ENCODE measurements around the gene KIR2DL4. TPM values are rescaled to one million over a fixed set of nuclear protein-coding genes. Genes with fewer than 3 reads are reported as not detected.
"Not testable (repeated sequence)": the region's sequence is repeated elsewhere in the genome, so short reads cannot be mapped to it uniquely, and the experiment has no call there.

Gene KIR2DL4
- total RNA-seq, 1 donor from 2014 or later = not detected

DNA sequence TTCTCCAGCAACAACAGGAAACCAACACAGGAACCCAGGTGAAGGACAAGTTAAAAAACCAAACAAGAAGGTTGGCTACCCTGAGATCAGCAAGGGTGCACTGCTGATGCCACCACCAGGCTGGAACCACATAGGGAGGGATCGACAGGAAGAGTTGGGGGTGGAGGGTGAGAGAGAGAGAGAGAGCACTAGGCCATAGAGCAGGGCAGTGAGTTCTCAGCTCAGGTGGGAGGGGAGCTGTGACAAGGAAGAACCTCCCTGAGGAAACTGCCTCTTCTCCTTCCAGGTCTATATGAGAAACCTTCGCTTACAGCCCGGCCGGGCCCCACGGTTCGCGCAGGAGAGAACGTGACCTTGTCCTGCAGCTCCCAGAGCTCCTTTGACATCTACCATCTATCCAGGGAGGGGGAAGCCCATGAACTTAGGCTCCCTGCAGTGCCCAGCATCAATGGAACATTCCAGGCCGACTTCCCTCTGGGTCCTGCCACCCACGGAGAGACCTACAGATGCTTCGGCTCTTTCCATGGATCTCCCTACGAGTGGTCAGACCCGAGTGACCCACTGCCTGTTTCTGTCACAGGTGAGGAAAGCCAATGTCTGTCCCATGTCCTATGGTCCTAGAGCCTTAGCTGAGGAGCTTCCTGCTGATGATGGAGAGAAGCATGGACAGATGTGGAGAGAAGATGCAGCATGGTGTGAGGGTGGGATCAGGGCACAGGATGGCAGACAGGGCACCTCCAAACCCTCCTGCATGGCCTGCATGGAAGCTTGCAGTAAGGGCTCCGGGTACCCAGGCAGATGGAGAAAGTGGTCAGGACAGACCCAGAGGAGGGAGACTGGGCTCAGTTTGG, 2.5 kb downstream of the KIR2DL4 start:
- Mint-ChIP-seq H3K4me3 (ENCODE audit: unreplicated experiment) (no peak overlapping the region), H3K27ac (ENCODE audit: unreplicated experiment) (no peak overlapping the region), H3K36me3 (ENCODE audit: low read depth, unreplicated experiment) (no peaks in the 10 kb centered on the region), H3K27me3 (ENCODE audit: low read depth, unreplicated experiment) (no peaks in the 10 kb centered on the region), H3K4me1 (ENCODE audit: low read depth, unreplicated experiment) (no peaks in the 10 kb centered on the region), H3K9me3 (ENCODE audit: unreplicated experiment) (peaks cover 13% of the 10 kb centered on the region)
- Histone ChIP-seq H4K20me1 (ENCODE audit: insufficient read depth, low read length) (no peaks in the 10 kb centered on the region), H3K4me3 (ENCODE audit: insufficient read depth, low read depth, low read length) (no peak overlapping the region), H3K27me3 (ENCODE audit: insufficient read depth, low read length) (no peaks in the 10 kb centered on the region), H3K4me1 (ENCODE audit: insufficient read depth, low read length) (no peaks in the 10 kb centered on the region), H2AFZ (ENCODE audit: low read depth, low read length) (no peak overlapping the region), H3K36me3 (ENCODE audit: insufficient read depth, low read length) (no peaks in the 10 kb centered on the region), H3K79me2 (ENCODE audit: insufficient read depth, low read length) (no peaks in the 10 kb centered on the region), H3K4me2 (ENCODE audit: low read length) (no peak overlapping the region), H3K9me3 (ENCODE audit: insufficient read depth, low read depth, low read length) (peaks cover 16% of the 10 kb centered on the region), H3K9ac (ENCODE audit: low read length) (no peak overlapping the region), H3K27ac (ENCODE audit: low read depth, low read length) (no peak overlapping the region)
- DNase-seq (ENCODE audit: low read depth) = no peak
- no peak for TF ChIP-seq EZH2 (IDR thresholded peaks at IDR 0.05; ENCODE audit: insufficient read depth, low read length)
- TF ChIP-seq, protein P1, sequence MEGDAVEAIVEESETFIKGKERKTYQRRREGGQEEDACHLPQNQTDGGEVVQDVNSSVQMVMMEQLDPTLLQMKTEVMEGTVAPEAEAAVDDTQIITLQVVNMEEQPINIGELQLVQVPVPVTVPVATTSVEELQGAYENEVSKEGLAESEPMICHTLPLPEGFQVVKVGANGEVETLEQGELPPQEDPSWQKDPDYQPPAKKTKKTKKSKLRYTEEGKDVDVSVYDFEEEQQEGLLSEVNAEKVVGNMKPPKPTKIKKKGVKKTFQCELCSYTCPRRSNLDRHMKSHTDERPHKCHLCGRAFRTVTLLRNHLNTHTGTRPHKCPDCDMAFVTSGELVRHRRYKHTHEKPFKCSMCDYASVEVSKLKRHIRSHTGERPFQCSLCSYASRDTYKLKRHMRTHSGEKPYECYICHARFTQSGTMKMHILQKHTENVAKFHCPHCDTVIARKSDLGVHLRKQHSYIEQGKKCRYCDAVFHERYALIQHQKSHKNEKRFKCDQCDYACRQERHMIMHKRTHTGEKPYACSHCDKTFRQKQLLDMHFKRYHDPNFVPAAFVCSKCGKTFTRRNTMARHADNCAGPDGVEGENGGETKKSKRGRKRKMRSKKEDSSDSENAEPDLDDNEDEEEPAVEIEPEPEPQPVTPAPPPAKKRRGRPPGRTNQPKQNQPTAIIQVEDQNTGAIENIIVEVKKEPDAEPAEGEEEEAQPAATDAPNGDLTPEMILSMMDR (IDR thresholded peaks at IDR 0.05; ENCODE audit: insufficient read depth, low read depth, low read length) = no peak
- FAIRE-seq = no peak

DNA sequence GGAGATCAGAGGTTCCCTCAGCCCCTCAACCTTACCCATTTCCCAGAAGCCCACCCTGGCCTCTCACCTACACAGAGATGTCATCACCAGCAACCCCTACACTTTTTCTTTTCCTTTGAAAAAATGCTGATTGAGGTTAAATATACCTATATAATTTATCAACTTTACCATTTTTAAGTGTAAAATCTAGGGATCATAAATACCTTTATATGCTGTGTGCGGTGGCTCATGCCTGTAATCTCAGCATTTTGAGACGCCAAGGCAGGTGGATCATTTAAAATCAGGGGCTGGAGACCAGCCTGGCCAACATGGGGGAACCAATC, 3.1 kb downstream of the KIR2DL4 start:
- H3K4me1 ChIP-seq (ENCODE audit: insufficient read depth, low read length) = no peaks in the 10 kb centered on the region
- no peak overlapping the region for H2AFZ ChIP-seq (ENCODE audit: low read depth, low read length)
- no peak for FAIRE-seq
- H4K20me1 ChIP-seq (ENCODE audit: insufficient read depth, low read length) = no peaks in the 10 kb centered on the region
- H3K27ac Mint-ChIP-seq (ENCODE audit: unreplicated experiment) = no peak overlapping the region
- H3K36me3 Mint-ChIP-seq (ENCODE audit: low read depth, unreplicated experiment) = no peaks in the 10 kb centered on the region
- peaks cover 16% of the 10 kb centered on the region for H3K9me3 ChIP-seq (ENCODE audit: insufficient read depth, low read depth, low read length)
- H3K4me1 Mint-ChIP-seq (ENCODE audit: low read depth, unreplicated experiment) = no peaks in the 10 kb centered on the region
- H3K4me3 ChIP-seq (ENCODE audit: insufficient read depth, low read depth, low read length) = no peak overlapping the region
- no peaks in the 10 kb centered on the region for H3K27me3 ChIP-seq (ENCODE audit: insufficient read depth, low read length)
- no peak overlapping the region for H3K27ac ChIP-seq (ENCODE audit: low read depth, low read length)
- H3K79me2 ChIP-seq (ENCODE audit: insufficient read depth, low read length) = no peaks in the 10 kb centered on the region
- no peaks in the 10 kb centered on the region for H3K27me3 Mint-ChIP-seq (ENCODE audit: low read depth, unreplicated experiment)
- no peak overlapping the region for H3K9ac ChIP-seq (ENCODE audit: low read length)
- no peak overlapping the region for H3K4me2 ChIP-seq (ENCODE audit: low read length)
- no peaks in the 10 kb centered on the region for H3K36me3 ChIP-seq (ENCODE audit: insufficient read depth, low read length)
- peaks cover 13% of the 10 kb centered on the region for H3K9me3 Mint-ChIP-seq (ENCODE audit: unreplicated experiment)
- no peak overlapping the region for H3K4me3 Mint-ChIP-seq (ENCODE audit: unreplicated experiment)
- no peak for DNase-seq (ENCODE audit: low read depth)
- no peak for TF ChIP-seq EZH2 (IDR thresholded peaks at IDR 0.05; ENCODE audit: insufficient read depth, low read length)
- TF ChIP-seq, protein P1 (IDR thresholded peaks at IDR 0.05; ENCODE audit: insufficient read depth, low read depth, low read length) = no peak

DNA sequence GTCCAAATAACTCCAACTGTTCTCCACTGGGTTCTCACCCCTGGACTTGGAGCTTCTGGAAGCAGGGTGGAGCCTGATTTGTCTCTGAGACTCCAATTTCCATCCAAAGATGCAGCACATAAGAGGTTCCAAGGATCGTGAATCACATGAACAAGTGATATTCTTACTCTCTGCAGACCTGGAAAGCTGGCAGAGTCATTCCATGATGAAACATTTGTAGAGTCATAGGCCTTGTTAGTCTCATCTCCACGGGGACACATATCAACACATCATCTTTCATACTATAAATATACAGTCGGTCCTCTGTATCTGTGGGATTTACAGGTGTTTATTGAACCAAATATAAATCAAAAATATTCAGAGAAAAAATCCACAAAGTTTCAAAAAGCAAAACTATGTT, 11.2 kb downstream of the KIR2DL4 start:
- DNase-seq (ENCODE audit: low read depth); H3K9ac ChIP-seq (ENCODE audit: low read length); H3K4me2 ChIP-seq (ENCODE audit: low read length); H2AFZ ChIP-seq (ENCODE audit: low read depth, low read length); H3K4me3 ChIP-seq (ENCODE audit: insufficient read depth, low read depth, low read length); H3K27ac Mint-ChIP-seq (ENCODE audit: unreplicated experiment); H3K36me3 Mint-ChIP-seq (ENCODE audit: low read depth, unreplicated experiment); H4K20me1 ChIP-seq (ENCODE audit: insufficient read depth, low read length); H3K79me2 ChIP-seq (ENCODE audit: insufficient read depth, low read length); H3K4me1 ChIP-seq (ENCODE audit: insufficient read depth, low read length); H3K27me3 ChIP-seq (ENCODE audit: insufficient read depth, low read length); H3K4me3 Mint-ChIP-seq (ENCODE audit: unreplicated experiment); H3K27me3 Mint-ChIP-seq (ENCODE audit: low read depth, unreplicated experiment); H3K27ac ChIP-seq (ENCODE audit: low read depth, low read length); H3K4me1 Mint-ChIP-seq (ENCODE audit: low read depth, unreplicated experiment); H3K36me3 ChIP-seq (ENCODE audit: insufficient read depth, low read length); FAIRE-seq; H3K9me3 ChIP-seq (ENCODE audit: insufficient read depth, low read depth, low read length): not testable (repeated sequence)
- H3K9me3 Mint-ChIP-seq (ENCODE audit: unreplicated experiment) = peaks cover 36% of the 10 kb centered on the region

DNA sequence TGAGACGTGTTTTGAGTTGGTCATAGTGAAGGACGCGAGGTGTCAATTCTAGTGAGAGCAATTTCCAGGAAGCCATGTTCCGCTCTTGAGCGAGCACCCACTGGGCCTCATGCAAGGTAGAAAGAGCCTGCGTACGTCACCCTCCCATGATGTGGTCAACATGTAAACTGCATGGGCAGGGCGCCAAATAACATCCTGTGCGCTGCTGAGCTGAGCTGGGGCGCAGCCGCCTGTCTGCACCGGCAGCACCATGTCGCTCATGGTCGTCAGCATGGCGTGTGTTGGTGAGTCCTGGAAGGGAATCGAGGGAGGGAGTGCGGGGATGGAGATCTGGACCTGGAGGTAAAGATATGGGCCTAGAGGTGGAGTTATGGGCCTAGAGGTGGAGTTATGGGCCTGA, 12.8 kb downstream of the KIR2DL4 start, which contains the start of gene KIR3DL1:
Gene KIR3DL1 (plus strand): TSS at position 218 of the 400 bp plus-strand sequence.
- DNase-seq (ENCODE audit: low read depth); H3K4me3 Mint-ChIP-seq (ENCODE audit: unreplicated experiment): not testable (repeated sequence)
- H3K9me3 Mint-ChIP-seq (ENCODE audit: unreplicated experiment) = peaks cover 45% of the 10 kb centered on the region

More for the DNA sequence above, 12.8 kb downstream of the KIR2DL4 start, which contains the start of gene KIR3DL1:
- not testable (repeated sequence) for H3K4me2 ChIP-seq (ENCODE audit: low read length); H3K27me3 ChIP-seq (ENCODE audit: insufficient read depth, low read length); H3K36me3 ChIP-seq (ENCODE audit: insufficient read depth, low read length); H3K9me3 ChIP-seq (ENCODE audit: insufficient read depth, low read depth, low read length); H3K36me3 Mint-ChIP-seq (ENCODE audit: low read depth, unreplicated experiment); H3K27ac Mint-ChIP-seq (ENCODE audit: unreplicated experiment); H4K20me1 ChIP-seq (ENCODE audit: insufficient read depth, low read length); H3K27me3 Mint-ChIP-seq (ENCODE audit: low read depth, unreplicated experiment); H3K9ac ChIP-seq (ENCODE audit: low read length); H2AFZ ChIP-seq (ENCODE audit: low read depth, low read length); H3K4me1 ChIP-seq (ENCODE audit: insufficient read depth, low read length); H3K79me2 ChIP-seq (ENCODE audit: insufficient read depth, low read length); FAIRE-seq; H3K4me1 Mint-ChIP-seq (ENCODE audit: low read depth, unreplicated experiment); H3K4me3 ChIP-seq (ENCODE audit: insufficient read depth, low read depth, low read length); H3K27ac ChIP-seq (ENCODE audit: low read depth, low read length)
